Hepatocyte (in vitro differentiated cells): ENCODE data around the gene LNPEP. TPM values are rescaled to one million over a fixed set of nuclear protein-coding genes. Genes with fewer than 3 reads are reported as not detected.

Source experiments
- DNase-seq: peaks from one replicate; pipeline ENCODE4 v3.0.0-alpha.2; 2016; ENCODE audit warnings: low spot score
- H2AFZ ChIP-seq: fragments of 200-600 bp; sonication (generic); 2 replicates; pipeline ENCODE4 v1.6.0; 2016; ENCODE audit warnings: antibody characterized with exemption, mild to moderate bottlenecking
- H3K27ac ChIP-seq: fragments of 200-600 bp; sonication (generic); 2 replicates; pipeline ENCODE4 v1.5.1; 2016; ENCODE audit warnings: mild to moderate bottlenecking
- H3K27me3 ChIP-seq: fragments of 200-600 bp; sonication (generic); 2 replicates; pipeline ENCODE4 v1.6.1; 2016
- H3K36me3 ChIP-seq: fragments of 200-600 bp; sonication (generic); replicated peaks from 2 replicates; pipeline ENCODE4 v1.5.1; 2016; ENCODE audit warnings: low read depth; ENCODE audit not compliant: insufficient read depth
- H3K4me1 ChIP-seq: fragments of 200-600 bp; sonication (generic); 2 replicates; pipeline ENCODE4 v1.5.1; 2016; ENCODE audit warnings: mild to moderate bottlenecking, moderate library complexity; ENCODE audit not compliant: insufficient read depth
- H3K4me2 ChIP-seq: fragments of 200-600 bp; sonication (generic); 2 replicates; pipeline ENCODE4 v1.6.0; 2016
- H3K4me3 ChIP-seq: fragments of 200-600 bp; sonication (generic); 2 replicates; pipeline ENCODE4 v1.5.1; 2016; ENCODE audit warnings: mild to moderate bottlenecking
- H3K79me2 ChIP-seq: fragments of 200-600 bp; sonication (generic); 2 replicates; pipeline ENCODE4 v1.6.0; 2017; ENCODE audit warnings: mild to moderate bottlenecking
- H3K9me2 ChIP-seq: fragments of 200-600 bp; sonication (generic); replicated peaks from 2 replicates; pipeline ENCODE4 v1.6.0; 2017; ENCODE audit warnings: mild to moderate bottlenecking; ENCODE audit not compliant: insufficient read depth
- H3K9me3 ChIP-seq: fragments of 200-600 bp; sonication (generic); 2 replicates; pipeline ENCODE4 v1.5.1; 2016; ENCODE audit warnings: low read depth, mild to moderate bottlenecking
- H4K20me1 ChIP-seq: fragments of 200-600 bp; sonication (generic); 2 replicates; pipeline ENCODE4 v1.6.0; 2016; ENCODE audit warnings: mild to moderate bottlenecking; ENCODE audit not compliant: insufficient read depth, poor library complexity, severe bottlenecking
- EZH2 ChIP-seq: fragments of 200-600 bp; sonication (generic); IDR thresholded peaks from 2 replicates; pipeline ENCODE4 v1.6.1; 2016; ENCODE audit warnings: antibody characterized with exemption, mild to moderate bottlenecking, borderline replicate concordance
- EZH2phosphoT487 ChIP-seq: fragments of 200-600 bp; sonication (generic); IDR thresholded peaks from one replicate; pipeline ENCODE4 v1.6.1; 2018; ENCODE audit warnings: antibody characterized with exemption, mild to moderate bottlenecking, low read depth, moderate library complexity; ENCODE audit not compliant: unreplicated experiment, severe bottlenecking
- WGBS: methylation state at CpG from one replicate; pipeline ENCODE4 v1.1.6; 2016; ENCODE audit warnings: low lambda C conversion rate; ENCODE audit errors: missing lambda C conversion rate; 5-methylcytosine and 5-hydroxymethylcytosine counted together
- polyA plus RNA-seq: library from polyadenylated mRNA; unstranded; fragments of >200 nt; fragmentation: Nextera tagmentation; extraction: Ambion mirVana; gene quantifications from 2 replicates; pipeline ENCODE4 v1.2.1, GENCODE V29; 2016
- total RNA-seq: library from RNA; depleted of rRNA; stranded (reverse); fragments of >200 nt; gene quantifications from 2 replicates; pipeline ENCODE4 v1.2.3, GENCODE V29; 2014
- TF ChIP-seq, protein P1 (sequence below): fragments of 200-600 bp; sonication (generic); IDR thresholded peaks from 2 replicates; pipeline ENCODE4 v1.5.1; 2016; ENCODE audit warnings: antibody characterized with exemption, mild to moderate bottlenecking; ENCODE audit not compliant: poor library complexity

The LNPEP gene
- total and polyA plus RNA-seq, 2 experiments from 2014 or later, result 4.9 to 32.6 TPM

DNA sequence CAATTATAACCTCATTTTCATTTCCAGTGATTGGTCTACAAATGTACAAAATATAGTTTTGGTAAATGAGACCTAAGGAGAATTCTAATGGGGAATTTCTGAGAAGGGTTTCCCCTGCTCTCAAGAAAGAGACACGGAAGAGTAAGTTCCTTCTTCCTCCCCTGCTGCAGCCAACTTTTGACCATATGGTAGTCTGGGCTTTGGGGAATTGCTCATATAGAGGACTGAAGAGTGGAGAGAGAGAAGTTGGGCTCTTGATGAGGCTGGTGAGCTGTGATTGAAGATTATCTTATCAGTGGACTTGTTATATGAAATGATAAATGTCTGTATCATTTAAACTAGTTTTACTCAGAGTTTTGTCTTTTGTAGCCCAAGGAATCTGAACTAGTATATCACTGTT is 4.3 kb upstream of the LNPEP start:
- Histone ChIP-seq H3K27ac (no peak overlapping the region), H3K4me3 (no peak overlapping the region), H3K4me2 (no peak overlapping the region), H4K20me1 (no peaks in the 10 kb centered on the region), H2AFZ (no peak overlapping the region), H3K4me1 (peaks cover 10% of the 10 kb centered on the region), H3K27me3 (no peaks in the 10 kb centered on the region), H3K9me3 (no peaks in the 10 kb centered on the region), H3K9me2 (no peaks in the 10 kb centered on the region), H3K36me3 (no peaks in the 10 kb centered on the region), H3K79me2 (peaks cover 13% of the 10 kb centered on the region)
- WGBS, result 84% methylated on average over 1 of the region's 1 CpG
- DNase-seq, result no peak
- TF ChIP-seq, protein P1, sequence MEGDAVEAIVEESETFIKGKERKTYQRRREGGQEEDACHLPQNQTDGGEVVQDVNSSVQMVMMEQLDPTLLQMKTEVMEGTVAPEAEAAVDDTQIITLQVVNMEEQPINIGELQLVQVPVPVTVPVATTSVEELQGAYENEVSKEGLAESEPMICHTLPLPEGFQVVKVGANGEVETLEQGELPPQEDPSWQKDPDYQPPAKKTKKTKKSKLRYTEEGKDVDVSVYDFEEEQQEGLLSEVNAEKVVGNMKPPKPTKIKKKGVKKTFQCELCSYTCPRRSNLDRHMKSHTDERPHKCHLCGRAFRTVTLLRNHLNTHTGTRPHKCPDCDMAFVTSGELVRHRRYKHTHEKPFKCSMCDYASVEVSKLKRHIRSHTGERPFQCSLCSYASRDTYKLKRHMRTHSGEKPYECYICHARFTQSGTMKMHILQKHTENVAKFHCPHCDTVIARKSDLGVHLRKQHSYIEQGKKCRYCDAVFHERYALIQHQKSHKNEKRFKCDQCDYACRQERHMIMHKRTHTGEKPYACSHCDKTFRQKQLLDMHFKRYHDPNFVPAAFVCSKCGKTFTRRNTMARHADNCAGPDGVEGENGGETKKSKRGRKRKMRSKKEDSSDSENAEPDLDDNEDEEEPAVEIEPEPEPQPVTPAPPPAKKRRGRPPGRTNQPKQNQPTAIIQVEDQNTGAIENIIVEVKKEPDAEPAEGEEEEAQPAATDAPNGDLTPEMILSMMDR, result no peak
- TF ChIP-seq EZH2 (no peak), EZH2phosphoT487 (no peak)

DNA sequence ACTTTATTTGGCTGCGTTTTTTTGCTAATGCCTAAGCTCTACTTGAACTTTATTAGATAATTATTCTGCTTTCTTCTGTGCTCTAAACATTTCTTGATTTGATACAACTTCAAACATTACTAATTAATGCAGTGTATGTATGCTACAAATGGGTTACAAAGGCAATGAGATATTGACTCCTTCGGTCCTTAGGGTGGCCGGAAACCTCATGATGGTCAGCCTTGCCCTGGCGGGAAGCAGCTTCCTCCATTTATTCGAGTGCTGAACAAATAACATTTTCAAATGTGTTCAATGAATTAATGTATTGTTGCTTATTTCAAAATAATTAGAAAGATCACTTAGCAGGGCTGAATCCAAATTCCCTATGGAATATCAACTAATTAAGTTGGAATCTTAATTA is 3.9 kb upstream of the LNPEP start:
- H3K4me1 ChIP-seq, result peaks cover 10% of the 10 kb centered on the region
- H3K9me3 ChIP-seq, result no peaks in the 10 kb centered on the region
- no peak for DNase-seq
- no peak overlapping the region for H2AFZ ChIP-seq
- H3K9me2 ChIP-seq, result no peaks in the 10 kb centered on the region
- WGBS, result 92% methylated on average over 5 of the region's 5 CpGs
- H3K4me2 ChIP-seq, result no peak overlapping the region
- peaks cover 17% of the 10 kb centered on the region for H3K79me2 ChIP-seq
- H3K36me3 ChIP-seq, result no peaks in the 10 kb centered on the region
- no peaks in the 10 kb centered on the region for H4K20me1 ChIP-seq
- TF ChIP-seq, protein P1, result no peak
- TF ChIP-seq EZH2phosphoT487, result no peak
- no peak for TF ChIP-seq EZH2
- H3K27ac ChIP-seq, result no peak overlapping the region
- H3K4me3 ChIP-seq, result no peak overlapping the region
- H3K27me3 ChIP-seq, result no peaks in the 10 kb centered on the region

DNA sequence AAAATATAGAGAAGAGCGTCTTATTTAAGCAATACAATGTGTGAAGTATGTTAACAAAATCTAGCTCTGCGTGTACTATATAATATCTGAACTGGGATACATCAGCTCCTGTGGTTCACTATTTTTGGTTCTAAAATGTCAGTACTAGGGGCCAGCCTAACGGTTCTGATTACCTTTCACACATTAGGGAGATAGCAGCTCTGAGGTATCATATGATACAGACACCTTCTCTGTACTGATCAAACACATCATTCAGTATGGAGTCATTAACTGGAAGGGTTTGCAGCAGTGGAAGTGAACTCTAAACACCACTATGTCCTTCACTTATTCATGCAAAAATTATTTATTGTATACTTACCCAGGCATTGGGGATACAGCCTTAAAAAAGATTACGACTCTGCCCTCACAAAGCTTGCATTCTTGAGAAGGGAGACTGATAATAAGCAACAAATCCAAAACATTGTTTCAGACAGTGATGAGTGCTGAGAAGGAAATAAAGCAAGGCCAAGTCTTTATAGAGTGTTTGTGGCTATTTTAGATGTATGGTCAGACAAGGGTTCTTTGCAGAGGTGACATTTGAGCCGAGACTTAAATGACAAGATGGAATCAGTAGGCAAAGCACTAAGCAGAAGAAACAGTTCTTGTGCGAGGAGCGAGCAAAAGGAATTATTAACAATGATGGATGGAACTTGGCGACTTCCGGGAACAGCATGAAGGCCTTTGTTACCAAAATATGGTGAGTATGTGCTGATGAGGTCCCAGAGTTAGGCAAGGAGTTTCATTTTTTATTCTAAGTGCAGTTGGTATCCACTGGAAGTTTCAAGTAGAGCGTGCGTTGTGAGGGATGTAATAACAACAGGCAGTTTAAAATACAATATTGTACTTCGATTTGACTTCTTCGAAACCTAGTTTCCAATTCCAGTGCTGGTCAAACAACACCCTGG is 1.8 kb upstream of the LNPEP start:
- H3K79me2 ChIP-seq, result peaks cover 37% of the 10 kb centered on the region
- H3K27me3 ChIP-seq, result no peaks in the 10 kb centered on the region
- peaks cover 18% of the 10 kb centered on the region for H3K4me1 ChIP-seq
- H3K27ac ChIP-seq, result peak overlapping the region; percentile 97
- peak overlapping the region; percentile 79 for H3K4me2 ChIP-seq
- H4K20me1 ChIP-seq, result peaks cover 4% of the 10 kb centered on the region
- no peaks in the 10 kb centered on the region for H3K36me3 ChIP-seq
- H3K9me2 ChIP-seq, result no peaks in the 10 kb centered on the region
- TF ChIP-seq EZH2phosphoT487 (no peak), EZH2 (no peak)
- TF ChIP-seq, protein P1, result no peak
- H3K4me3 ChIP-seq, result peak overlapping the region; percentile 53
- peak; percentile 23 for DNase-seq
- peak overlapping the region; percentile 86 for H2AFZ ChIP-seq
- 19% methylated on average over 13 of the region's 13 CpGs for WGBS
- no peaks in the 10 kb centered on the region for H3K9me3 ChIP-seq
